Measurements from ENCODE around the gene SLC16A3. TPM values are rescaled to one million over a fixed set of nuclear protein-coding genes. Genes with fewer than 3 reads are reported as not detected.

SLC16A3 gene
- total and polyA plus RNA-seq, 9 of the 15 experiments (the other 6 are each of a cell fraction or from before 2014, with no cell fraction given): 0.11 to 5.4 (median 1.2) TPM; not detected in 2

GRCh38 chr17:82213251-82214011 is 15.4 kb upstream of the SLC16A3 start (continued):
- TF ChIP-seq, protein P1, sequence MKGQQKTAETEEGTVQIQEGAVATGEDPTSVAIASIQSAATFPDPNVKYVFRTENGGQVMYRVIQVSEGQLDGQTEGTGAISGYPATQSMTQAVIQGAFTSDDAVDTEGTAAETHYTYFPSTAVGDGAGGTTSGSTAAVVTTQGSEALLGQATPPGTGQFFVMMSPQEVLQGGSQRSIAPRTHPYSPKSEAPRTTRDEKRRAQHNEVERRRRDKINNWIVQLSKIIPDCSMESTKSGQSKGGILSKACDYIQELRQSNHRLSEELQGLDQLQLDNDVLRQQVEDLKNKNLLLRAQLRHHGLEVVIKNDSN (CRISPR knock-in tag; IDR thresholded peaks at IDR 0.05): peak; percentile 91
- 0 out of 2 replicates have a peak, but pooled peaks have one; percentile 21 for TF ChIP-seq DPF2 (IDR thresholded peaks at IDR 0.05)
- no peak for TF ChIP-seq RBM25 (IDR thresholded peaks at IDR 0.05; ENCODE audit: low read depth, low read length, severe bottlenecking)
- TF ChIP-seq SIN3B (IDR thresholded peaks at IDR 0.05; ENCODE audit: low read depth): no peak
- no peak for TF ChIP-seq ETV6 (IDR thresholded peaks at IDR 0.05; ENCODE audit: borderline replicate concordance in 1 of 2, low read depth in 2 of 2, low read length in 1 of 2)
- TF ChIP-seq ETV6 (CRISPR knock-in tag; IDR thresholded peaks at IDR 0.05; ENCODE audit: borderline replicate concordance): 0 out of 2 replicates have a peak, but pooled peaks have one; percentile 0
- peak; percentile 60; the same call in 1 of the 2 replicates for TF ChIP-seq MYC (IDR thresholded peaks at IDR 0.05; ENCODE audit: low read depth, low read length)
- TF ChIP-seq MYC (CRISPR knock-in tag; IDR thresholded peaks at IDR 0.05; ENCODE audit: borderline replicate concordance, low read depth): no peak
- no peak for TF ChIP-seq ZNF253 (CRISPR knock-in tag; conservative IDR thresholded peaks at IDR 0.05)
- TF ChIP-seq, protein P2, sequence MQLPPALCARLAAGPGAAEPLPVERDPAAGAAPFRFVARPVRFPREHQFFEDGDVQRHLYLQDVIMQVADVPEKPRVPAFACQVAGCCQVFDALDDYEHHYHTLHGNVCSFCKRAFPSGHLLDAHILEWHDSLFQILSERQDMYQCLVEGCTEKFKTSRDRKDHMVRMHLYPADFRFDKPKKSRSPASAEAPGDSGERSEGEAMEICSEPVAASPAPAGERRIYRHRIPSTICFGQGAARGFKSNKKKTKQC (CRISPR knock-in tag; IDR thresholded peaks at IDR 0.05): 0 out of 2 replicates have a peak, but pooled peaks have one; percentile 50
- TF ChIP-seq, protein P3, sequence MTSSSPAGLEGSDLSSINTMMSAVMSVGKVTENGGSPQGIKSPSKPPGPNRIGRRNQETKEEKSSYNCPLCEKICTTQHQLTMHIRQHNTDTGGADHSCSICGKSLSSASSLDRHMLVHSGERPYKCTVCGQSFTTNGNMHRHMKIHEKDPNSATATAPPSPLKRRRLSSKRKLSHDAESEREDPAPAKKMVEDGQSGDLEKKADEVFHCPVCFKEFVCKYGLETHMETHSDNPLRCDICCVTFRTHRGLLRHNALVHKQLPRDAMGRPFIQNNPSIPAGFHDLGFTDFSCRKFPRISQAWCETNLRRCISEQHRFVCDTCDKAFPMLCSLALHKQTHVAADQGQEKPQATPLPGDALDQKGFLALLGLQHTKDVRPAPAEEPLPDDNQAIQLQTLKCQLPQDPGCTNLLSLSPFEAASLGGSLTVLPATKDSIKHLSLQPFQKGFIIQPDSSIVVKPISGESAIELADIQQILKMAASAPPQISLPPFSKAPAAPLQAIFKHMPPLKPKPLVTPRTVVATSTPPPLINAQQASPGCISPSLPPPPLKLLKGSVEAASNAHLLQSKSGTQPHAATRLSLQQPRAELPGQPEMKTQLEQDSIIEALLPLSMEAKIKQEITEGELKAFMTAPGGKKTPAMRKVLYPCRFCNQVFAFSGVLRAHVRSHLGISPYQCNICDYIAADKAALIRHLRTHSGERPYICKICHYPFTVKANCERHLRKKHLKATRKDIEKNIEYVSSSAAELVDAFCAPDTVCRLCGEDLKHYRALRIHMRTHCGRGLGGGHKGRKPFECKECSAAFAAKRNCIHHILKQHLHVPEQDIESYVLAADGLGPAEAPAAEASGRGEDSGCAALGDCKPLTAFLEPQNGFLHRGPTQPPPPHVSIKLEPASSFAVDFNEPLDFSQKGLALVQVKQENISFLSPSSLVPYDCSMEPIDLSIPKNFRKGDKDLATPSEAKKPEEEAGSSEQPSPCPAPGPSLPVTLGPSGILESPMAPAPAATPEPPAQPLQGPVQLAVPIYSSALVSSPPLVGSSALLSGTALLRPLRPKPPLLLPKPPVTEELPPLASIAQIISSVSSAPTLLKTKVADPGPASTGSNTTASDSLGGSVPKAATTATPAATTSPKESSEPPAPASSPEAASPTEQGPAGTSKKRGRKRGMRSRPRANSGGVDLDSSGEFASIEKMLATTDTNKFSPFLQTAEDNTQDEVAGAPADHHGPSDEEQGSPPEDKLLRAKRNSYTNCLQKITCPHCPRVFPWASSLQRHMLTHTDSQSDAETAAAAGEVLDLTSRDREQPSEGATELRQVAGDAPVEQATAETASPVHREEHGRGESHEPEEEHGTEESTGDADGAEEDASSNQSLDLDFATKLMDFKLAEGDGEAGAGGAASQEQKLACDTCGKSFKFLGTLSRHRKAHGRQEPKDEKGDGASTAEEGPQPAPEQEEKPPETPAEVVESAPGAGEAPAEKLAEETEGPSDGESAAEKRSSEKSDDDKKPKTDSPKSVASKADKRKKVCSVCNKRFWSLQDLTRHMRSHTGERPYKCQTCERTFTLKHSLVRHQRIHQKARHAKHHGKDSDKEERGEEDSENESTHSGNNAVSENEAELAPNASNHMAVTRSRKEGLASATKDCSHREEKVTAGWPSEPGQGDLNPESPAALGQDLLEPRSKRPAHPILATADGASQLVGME (CRISPR knock-in tag; IDR thresholded peaks at IDR 0.05): 0 out of 2 replicates have a peak, but pooled peaks have one; percentile 22
- TF ChIP-seq EP400 (IDR thresholded peaks at IDR 0.05): peak; percentile 46
